Neural progenitor cell (in vitro differentiated cells): ENCODE measurements around the gene NCK2. TPM values are rescaled to one million over a fixed set of nuclear protein-coding genes. Genes with fewer than 3 reads are reported as not detected.

Experiments
- DNase-seq: peaks from one replicate; pipeline ENCODE4 v3.0.0-alpha.2; 2016; ENCODE audit warnings: low spot score
- H2AFZ ChIP-seq: fragments of 200-600 bp; sonication (generic); replicated peaks from 2 replicates; pipeline ENCODE4 v1.6.1; 2016; ENCODE audit warnings: antibody characterized with exemption
- H3F3A ChIP-seq: fragments of 200-600 bp; sonication (generic); 2 replicates; pipeline ENCODE4 v1.6.1; 2016; ENCODE audit warnings: antibody characterized with exemption, low read depth
- H3K27ac ChIP-seq: fragments of 200-600 bp; sonication (generic); 2 replicates; pipeline ENCODE4 v1.5.1; 2016; ENCODE audit warnings: mild to moderate bottlenecking
- H3K27me3 ChIP-seq: fragments of 200-600 bp; sonication (generic); 2 replicates; pipeline ENCODE4 v1.6.1; 2016; ENCODE audit warnings: mild to moderate bottlenecking, moderate library complexity
- H3K36me3 ChIP-seq: fragments of 200-600 bp; sonication (generic); 2 replicates; pipeline ENCODE4 v1.5.1; 2016
- H3K4me1 ChIP-seq: fragments of 200-600 bp; sonication (generic); 2 replicates; pipeline ENCODE4 v1.6.1; 2016; ENCODE audit warnings: mixed run types
- H3K4me2 ChIP-seq: fragments of 200-600 bp; sonication (generic); 2 replicates; pipeline ENCODE4 v1.6.1; 2016
- H3K4me3 ChIP-seq: fragments of 200-600 bp; sonication (generic); 2 replicates; pipeline ENCODE4 v1.5.1; 2016
- H3K79me2 ChIP-seq: fragments of 200-600 bp; sonication (generic); 2 replicates; pipeline ENCODE4 v1.6.1; 2016; ENCODE audit warnings: low read depth
- H3K9ac ChIP-seq: fragments of 200-600 bp; sonication (generic); 2 replicates; pipeline ENCODE4 v1.6.1; 2016
- H3K9me3 ChIP-seq: fragments of 200-600 bp; sonication (generic); 2 replicates; pipeline ENCODE4 v1.5.1; 2016; ENCODE audit warnings: low read depth
- H4K20me1 ChIP-seq: fragments of 200-600 bp; sonication (generic); 2 replicates; pipeline ENCODE4 v1.6.1; 2016; ENCODE audit warnings: low read depth
- H3K27ac Mint-ChIP-seq: 3 replicates; pipeline ENCODE4 v1.8.0; 2021; ENCODE audit warnings: mixed read lengths
- H3K27me3 Mint-ChIP-seq: 2 replicates; pipeline ENCODE4 v1.8.0; 2022; ENCODE audit warnings: low read depth, mild to moderate bottlenecking, inconsistent platforms, moderate library complexity, mixed read lengths; ENCODE audit not compliant: insufficient read depth
- H3K36me3 Mint-ChIP-seq: 3 replicates; pipeline ENCODE4 v1.8.0; 2021; ENCODE audit warnings: mixed read lengths
- H3K4me1 Mint-ChIP-seq: 3 replicates; pipeline ENCODE4 v1.8.0; 2021; ENCODE audit warnings: mixed read lengths
- H3K4me3 Mint-ChIP-seq: 3 replicates; pipeline ENCODE4 v1.8.0; 2021; ENCODE audit warnings: mild to moderate bottlenecking, moderate library complexity, mixed read lengths
- H3K9me3 Mint-ChIP-seq: 3 replicates; pipeline ENCODE4 v1.8.0; 2020; ENCODE audit warnings: mixed read lengths
- EZH2 ChIP-seq: fragments of 200-600 bp; sonication (generic); IDR thresholded peaks from 2 replicates; pipeline ENCODE4 v1.6.1; 2017; ENCODE audit warnings: antibody characterized with exemption, mild to moderate bottlenecking, moderate library complexity
- EZH2phosphoT487 ChIP-seq: fragments of 200-600 bp; sonication (generic); IDR thresholded peaks from 2 replicates; pipeline ENCODE4 v1.6.1; 2017; ENCODE audit warnings: antibody characterized with exemption
- total RNA-seq: library from RNA; depleted of rRNA; stranded (reverse); fragments of >200 nt; gene quantifications from 2 replicates; pipeline ENCODE4 v1.2.3, GENCODE V29; 2015; ENCODE audit warnings: low replicate concordance
- TF ChIP-seq, protein P1 (sequence below): fragments of 200-600 bp; sonication (generic); IDR thresholded peaks from 2 replicates; pipeline ENCODE4 v1.5.1; 2017; ENCODE audit warnings: antibody characterized with exemption, mild to moderate bottlenecking

Gene NCK2
- total RNA-seq, 1 donor from 2014 or later, result 26.2 TPM

DNA sequence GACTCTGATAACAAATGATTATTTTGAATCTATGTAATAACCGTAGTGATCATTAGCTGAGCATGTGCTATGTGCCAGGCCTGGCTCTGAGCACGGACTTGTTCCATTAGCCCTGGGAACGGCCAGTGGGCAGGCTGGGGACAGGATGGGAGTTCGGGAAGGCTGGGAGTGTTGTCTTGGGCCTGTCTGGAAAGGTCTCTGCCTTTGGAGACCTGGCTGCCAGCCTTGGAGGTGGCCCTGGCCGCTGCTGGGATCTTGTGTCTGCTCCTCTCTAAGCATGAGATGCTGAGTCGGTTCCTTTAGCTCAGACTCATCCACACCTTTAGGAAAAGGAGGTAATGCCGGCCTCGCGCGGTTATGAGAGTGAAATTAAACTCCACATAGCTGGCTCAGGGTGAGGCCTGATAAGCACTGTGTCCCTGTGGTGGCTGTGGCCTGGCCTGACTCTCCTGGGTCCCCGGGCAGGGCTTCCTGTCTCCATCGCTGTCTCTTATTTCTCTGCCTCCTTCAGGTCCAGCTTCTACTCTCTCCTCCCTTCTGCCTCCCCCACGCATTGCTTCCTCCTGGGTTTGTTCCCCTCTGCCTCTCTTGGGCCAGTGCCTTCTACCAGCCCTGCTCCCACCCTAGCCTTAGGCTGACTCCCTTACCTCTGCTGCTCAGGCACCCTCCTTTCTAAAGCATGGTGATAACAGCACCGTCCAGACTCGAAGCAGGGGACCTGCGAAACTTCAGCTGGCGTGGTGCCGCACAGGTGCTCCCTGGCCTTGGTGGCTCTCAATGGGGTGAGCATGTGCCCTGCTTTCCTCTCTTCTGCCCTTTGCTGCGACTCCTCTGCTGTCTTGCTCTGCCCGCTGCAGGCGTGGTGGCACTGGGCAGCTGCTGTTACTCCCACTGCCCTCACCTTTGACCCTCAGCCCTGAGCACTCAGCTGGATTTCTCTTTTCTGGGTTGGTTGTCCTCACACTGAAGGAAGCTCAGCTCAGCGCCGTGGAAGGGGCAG lies 41.8 kb downstream of the NCK2 start:
- no peaks in the 10 kb centered on the region for H3F3A ChIP-seq
- H2AFZ ChIP-seq, result no peak overlapping the region
- Mint-ChIP-seq H3K27me3 (peaks cover 4% of the 10 kb centered on the region), H3K27ac (no peak overlapping the region), H3K4me3 (no peak overlapping the region), H3K36me3 (peaks cover 25% of the 10 kb centered on the region), H3K4me1 (peaks cover 19% of the 10 kb centered on the region), H3K9me3 (peaks cover 2% of the 10 kb centered on the region)
- DNase-seq, result no peak
- H3K4me1 ChIP-seq, result peaks cover 5% of the 10 kb centered on the region
- no peak for TF ChIP-seq EZH2
- TF ChIP-seq EZH2phosphoT487, result no peak
- TF ChIP-seq, protein P1, sequence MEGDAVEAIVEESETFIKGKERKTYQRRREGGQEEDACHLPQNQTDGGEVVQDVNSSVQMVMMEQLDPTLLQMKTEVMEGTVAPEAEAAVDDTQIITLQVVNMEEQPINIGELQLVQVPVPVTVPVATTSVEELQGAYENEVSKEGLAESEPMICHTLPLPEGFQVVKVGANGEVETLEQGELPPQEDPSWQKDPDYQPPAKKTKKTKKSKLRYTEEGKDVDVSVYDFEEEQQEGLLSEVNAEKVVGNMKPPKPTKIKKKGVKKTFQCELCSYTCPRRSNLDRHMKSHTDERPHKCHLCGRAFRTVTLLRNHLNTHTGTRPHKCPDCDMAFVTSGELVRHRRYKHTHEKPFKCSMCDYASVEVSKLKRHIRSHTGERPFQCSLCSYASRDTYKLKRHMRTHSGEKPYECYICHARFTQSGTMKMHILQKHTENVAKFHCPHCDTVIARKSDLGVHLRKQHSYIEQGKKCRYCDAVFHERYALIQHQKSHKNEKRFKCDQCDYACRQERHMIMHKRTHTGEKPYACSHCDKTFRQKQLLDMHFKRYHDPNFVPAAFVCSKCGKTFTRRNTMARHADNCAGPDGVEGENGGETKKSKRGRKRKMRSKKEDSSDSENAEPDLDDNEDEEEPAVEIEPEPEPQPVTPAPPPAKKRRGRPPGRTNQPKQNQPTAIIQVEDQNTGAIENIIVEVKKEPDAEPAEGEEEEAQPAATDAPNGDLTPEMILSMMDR, result no peak
- H4K20me1 ChIP-seq, result peaks cover 85% of the 10 kb centered on the region
- no peak overlapping the region for H3K4me2 ChIP-seq
- no peak overlapping the region for H3K9ac ChIP-seq
- H3K36me3 ChIP-seq, result no peaks in the 10 kb centered on the region
- no peak overlapping the region for H3K27ac ChIP-seq
- peaks cover 97% of the 10 kb centered on the region for H3K79me2 ChIP-seq
- no peaks in the 10 kb centered on the region for H3K27me3 ChIP-seq
- no peaks in the 10 kb centered on the region for H3K9me3 ChIP-seq
- H3K4me3 ChIP-seq, result no peak overlapping the region

DNA sequence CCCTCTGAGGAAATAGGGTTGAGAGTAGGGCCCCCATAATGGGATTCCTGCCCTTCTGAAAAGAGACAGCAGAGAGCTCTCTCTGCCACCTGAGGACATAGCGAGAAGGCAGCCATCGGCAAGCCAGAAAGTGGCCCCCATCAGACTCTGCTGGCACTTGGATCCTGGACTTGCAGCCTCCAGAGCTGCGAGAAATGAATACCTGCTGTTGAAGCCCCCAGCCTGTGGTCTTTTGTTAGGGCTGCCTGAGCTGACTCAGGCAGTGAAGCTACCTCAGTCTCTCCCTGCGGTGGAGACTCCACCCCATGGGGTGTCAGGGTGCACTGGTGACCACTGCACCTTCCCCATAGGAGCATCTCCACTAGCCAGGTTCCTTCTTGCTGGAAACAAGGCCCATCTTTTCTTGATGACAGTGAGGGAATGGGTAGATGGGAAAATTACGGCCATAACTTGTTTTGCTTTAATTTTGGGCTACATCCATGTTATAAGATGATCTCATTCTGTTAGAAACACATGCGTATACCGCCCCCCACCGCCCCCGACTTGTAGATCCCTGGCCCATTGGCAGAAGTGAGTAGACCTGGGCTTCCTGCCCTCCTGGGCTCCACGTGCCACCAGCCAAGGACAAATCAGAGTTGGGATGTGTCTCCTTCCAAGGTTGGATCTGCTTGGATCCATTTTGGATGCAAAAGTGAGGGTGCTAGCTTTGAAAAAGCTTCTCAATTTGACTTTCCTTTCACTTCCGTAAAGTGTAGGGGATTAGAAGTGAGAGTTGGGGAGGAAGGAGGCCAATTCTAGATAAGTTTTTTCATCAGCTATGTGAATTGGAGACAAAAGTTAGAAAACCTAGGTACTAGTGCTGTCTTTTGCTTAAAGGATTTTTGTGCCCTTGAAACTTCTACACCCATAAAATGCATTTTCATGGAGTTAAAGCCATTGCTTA lies 42.9 kb downstream of the NCK2 start:
- Histone ChIP-seq H3K4me3 (no peak overlapping the region), H3K79me2 (peaks cover 97% of the 10 kb centered on the region), H3K36me3 (no peaks in the 10 kb centered on the region), H3K27ac (no peak overlapping the region), H2AFZ (no peak overlapping the region), H4K20me1 (peaks cover 85% of the 10 kb centered on the region), H3K4me1 (peaks cover 5% of the 10 kb centered on the region), H3F3A (no peaks in the 10 kb centered on the region), H3K4me2 (no peak overlapping the region), H3K9me3 (no peaks in the 10 kb centered on the region), H3K27me3 (no peaks in the 10 kb centered on the region), H3K9ac (no peak overlapping the region)
- Mint-ChIP-seq H3K9me3 (peaks cover 9% of the 10 kb centered on the region), H3K4me1 (peaks cover 9% of the 10 kb centered on the region), H3K27ac (no peak overlapping the region), H3K36me3 (peaks cover 26% of the 10 kb centered on the region), H3K4me3 (no peak overlapping the region), H3K27me3 (peaks cover 4% of the 10 kb centered on the region)
- TF ChIP-seq EZH2phosphoT487 (no peak), EZH2 (no peak)
- TF ChIP-seq, protein P1, result no peak
- DNase-seq, result no peak

DNA sequence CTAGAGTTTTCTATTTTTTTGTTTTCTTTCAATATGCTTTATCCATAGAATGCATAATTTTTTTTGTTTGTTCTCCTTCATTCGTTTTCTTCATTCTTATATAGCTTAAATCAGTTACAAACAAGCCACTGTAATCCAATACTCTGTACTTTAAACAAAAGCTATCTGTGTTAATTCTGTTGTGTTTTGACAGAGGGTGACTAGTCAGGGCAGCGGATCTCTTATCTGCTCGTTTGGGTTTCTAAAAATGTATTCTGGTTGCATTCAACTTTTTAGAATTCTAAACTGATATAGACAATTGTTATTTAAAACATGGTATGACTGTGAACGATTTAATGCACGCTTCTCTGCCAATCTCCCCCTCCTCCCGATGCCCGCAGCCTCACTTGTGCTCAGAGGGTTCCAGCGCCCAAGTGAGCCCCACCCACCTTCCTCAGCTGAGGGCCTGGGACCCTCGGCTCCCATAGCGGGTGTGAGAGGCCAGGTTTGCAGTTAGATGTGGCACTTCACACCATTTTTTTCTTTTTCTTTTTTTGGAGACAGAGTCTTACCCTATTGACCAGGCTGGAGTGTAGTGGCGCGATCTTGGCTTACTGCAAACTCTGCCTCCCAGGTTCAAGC lies 44.1 kb downstream of the NCK2 start:
- H3K27ac Mint-ChIP-seq, result no peak overlapping the region

More for the DNA sequence above, 44.1 kb downstream of the NCK2 start:
- H3K36me3 Mint-ChIP-seq, result peaks cover 31% of the 10 kb centered on the region
- Histone ChIP-seq H3K27me3 (no peaks in the 10 kb centered on the region), H3K36me3 (no peaks in the 10 kb centered on the region), H3K9ac (no peak overlapping the region), H3K79me2 (peaks cover 97% of the 10 kb centered on the region), H4K20me1 (peaks cover 74% of the 10 kb centered on the region), H3K4me2 (no peak overlapping the region), H3F3A (no peaks in the 10 kb centered on the region), H2AFZ (no peak overlapping the region), H3K27ac (no peak overlapping the region), H3K4me3 (no peak overlapping the region), H3K9me3 (no peaks in the 10 kb centered on the region), H3K4me1 (peaks cover 5% of the 10 kb centered on the region)
- H3K4me3 Mint-ChIP-seq, result no peak overlapping the region
- H3K4me1 Mint-ChIP-seq, result peaks cover 6% of the 10 kb centered on the region
- TF ChIP-seq EZH2phosphoT487 (no peak), EZH2 (no peak)
- TF ChIP-seq, protein P1, result no peak
- peaks cover 6% of the 10 kb centered on the region for H3K27me3 Mint-ChIP-seq
- H3K9me3 Mint-ChIP-seq, result peaks cover 14% of the 10 kb centered on the region
- no peak for DNase-seq
